Measurements from ENCODE around the gene ANP32A. TPM values are rescaled to one million over a fixed set of nuclear protein-coding genes. Genes with fewer than 3 reads are reported as not detected.

Gene ANP32A
- total RNA-seq, 1 experiment from 2014 or later, result 250 TPM

GRCh38 chr15:68833700-68834331 lies 13.1 kb upstream of the ANP32A start:
- Mint-ChIP-seq H3K36me3 (ENCODE audit: insufficient read depth, unreplicated experiment) (no peaks in the 10 kb centered on the region), H3K27ac (ENCODE audit: unreplicated experiment) (no peak overlapping the region), H3K4me1 (ENCODE audit: low read depth, unreplicated experiment) (no peaks in the 10 kb centered on the region), H3K9me3 (ENCODE audit: low read depth, unreplicated experiment) (peaks cover 6% of the 10 kb centered on the region), H3K27me3 (ENCODE audit: unreplicated experiment) (peaks cover 66% of the 10 kb centered on the region), H3K4me3 (ENCODE audit: low read depth, unreplicated experiment) (no peak overlapping the region)
- no TSS peak for BruUV-seq (replicated peaks)
- TF ChIP-seq, protein P1, sequence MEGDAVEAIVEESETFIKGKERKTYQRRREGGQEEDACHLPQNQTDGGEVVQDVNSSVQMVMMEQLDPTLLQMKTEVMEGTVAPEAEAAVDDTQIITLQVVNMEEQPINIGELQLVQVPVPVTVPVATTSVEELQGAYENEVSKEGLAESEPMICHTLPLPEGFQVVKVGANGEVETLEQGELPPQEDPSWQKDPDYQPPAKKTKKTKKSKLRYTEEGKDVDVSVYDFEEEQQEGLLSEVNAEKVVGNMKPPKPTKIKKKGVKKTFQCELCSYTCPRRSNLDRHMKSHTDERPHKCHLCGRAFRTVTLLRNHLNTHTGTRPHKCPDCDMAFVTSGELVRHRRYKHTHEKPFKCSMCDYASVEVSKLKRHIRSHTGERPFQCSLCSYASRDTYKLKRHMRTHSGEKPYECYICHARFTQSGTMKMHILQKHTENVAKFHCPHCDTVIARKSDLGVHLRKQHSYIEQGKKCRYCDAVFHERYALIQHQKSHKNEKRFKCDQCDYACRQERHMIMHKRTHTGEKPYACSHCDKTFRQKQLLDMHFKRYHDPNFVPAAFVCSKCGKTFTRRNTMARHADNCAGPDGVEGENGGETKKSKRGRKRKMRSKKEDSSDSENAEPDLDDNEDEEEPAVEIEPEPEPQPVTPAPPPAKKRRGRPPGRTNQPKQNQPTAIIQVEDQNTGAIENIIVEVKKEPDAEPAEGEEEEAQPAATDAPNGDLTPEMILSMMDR (IDR thresholded peaks at IDR 0.05; ENCODE audit: unreplicated experiment), result no peak
- CTCF ChIA-PET, result interaction anchor here (0.9 kb wide), 1 partner anchor 42 kb away, joined by 5 read pairs; no protein-coding TSS in a partner anchor
- intact Hi-C loops (cut with micrococcal nuclease; ENCODE audit: unreplicated experiment), result no loop called here
- DNase-seq, result no peak

DNA sequence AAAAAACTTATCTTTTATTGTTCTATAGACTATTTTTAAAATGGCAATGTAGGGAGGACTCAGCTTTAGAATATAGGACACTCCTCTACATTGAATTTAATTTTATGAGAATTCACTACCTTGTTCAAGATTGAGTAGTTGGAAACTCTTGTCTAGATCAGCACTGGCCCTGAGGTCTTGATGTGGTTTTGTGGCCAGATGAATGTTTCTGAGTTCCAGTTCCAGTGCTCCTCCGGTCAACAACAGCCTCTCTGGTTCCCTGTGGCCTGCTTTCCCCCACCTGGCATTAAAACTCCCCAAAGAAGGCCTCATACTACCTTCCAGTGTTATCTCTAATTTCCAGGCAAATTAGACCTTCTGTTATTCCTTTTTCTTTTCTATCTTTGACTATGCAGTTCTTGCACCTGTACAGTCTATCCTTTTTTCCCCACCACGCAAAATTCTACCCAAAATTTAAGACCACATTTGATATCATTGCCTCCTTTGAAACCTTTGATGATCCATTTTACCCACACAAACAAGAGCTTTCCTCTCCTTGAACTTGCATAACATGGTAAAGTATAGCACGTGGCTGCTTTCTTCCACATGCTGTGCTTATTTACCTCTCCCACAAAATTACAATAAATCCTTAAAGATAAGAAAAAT lies 9.6 kb upstream of the ANP32A start:
- Mint-ChIP-seq H3K36me3 (ENCODE audit: insufficient read depth, unreplicated experiment) (no peaks in the 10 kb centered on the region), H3K27me3 (ENCODE audit: unreplicated experiment) (peaks cover 54% of the 10 kb centered on the region), H3K9me3 (ENCODE audit: low read depth, unreplicated experiment) (no peaks in the 10 kb centered on the region), H3K4me1 (ENCODE audit: low read depth, unreplicated experiment) (no peaks in the 10 kb centered on the region), H3K27ac (ENCODE audit: unreplicated experiment) (no peak overlapping the region), H3K4me3 (ENCODE audit: low read depth, unreplicated experiment) (no peak overlapping the region)
- no TSS peak for BruUV-seq (replicated peaks)
- TF ChIP-seq, protein P1 (IDR thresholded peaks at IDR 0.05; ENCODE audit: unreplicated experiment), result no peak
- no peak for DNase-seq
- CTCF ChIA-PET, result no interaction called here
- intact Hi-C loops (cut with micrococcal nuclease; ENCODE audit: unreplicated experiment), result no loop called here

DNA sequence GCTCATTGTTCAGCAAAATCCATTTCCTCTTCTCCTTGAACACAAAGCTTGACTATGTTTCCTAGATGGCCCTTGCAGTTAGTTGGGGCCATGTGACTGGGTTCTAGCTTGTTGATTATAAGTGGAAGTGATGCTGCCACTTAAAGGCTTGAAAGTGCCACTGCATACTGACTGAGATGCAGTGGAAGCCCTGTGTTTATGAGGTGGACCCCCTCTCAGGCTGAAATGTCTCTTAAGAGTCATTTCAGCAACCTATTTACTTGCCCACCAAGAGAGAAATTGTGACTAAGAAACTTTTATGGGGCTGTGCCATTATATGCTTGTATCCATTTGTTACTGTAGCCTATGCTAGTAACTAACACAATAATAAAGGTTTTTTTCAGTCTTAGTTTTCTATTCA lies 8.4 kb upstream of the ANP32A start:
- H3K4me3 Mint-ChIP-seq (ENCODE audit: low read depth, unreplicated experiment), result no peak overlapping the region

DNA sequence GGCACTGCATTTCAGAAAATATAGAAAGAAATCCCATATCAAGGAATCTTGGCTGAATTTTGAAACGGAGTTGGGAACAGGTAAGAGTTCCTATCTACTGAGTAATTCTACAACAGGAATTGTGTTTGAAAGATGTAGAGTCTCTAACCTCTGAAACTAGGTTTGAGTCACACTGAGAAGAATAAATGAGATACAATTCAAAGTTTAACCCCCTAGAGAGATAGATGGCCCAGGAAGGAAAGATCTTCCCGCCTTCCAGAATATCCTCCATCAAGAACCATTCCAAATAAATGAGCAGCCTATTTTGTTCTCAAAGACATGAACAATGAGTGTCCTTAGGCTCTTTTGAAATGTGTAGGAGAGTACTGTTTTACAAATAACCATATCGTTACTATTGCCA lies 2.9 kb upstream of the ANP32A start:
- TF ChIP-seq, protein P1 (IDR thresholded peaks at IDR 0.05; ENCODE audit: unreplicated experiment), result no peak
- peaks cover 8% of the 10 kb centered on the region for H3K4me1 Mint-ChIP-seq (ENCODE audit: low read depth, unreplicated experiment)
- CTCF ChIA-PET, result no interaction called here
- H3K27me3 Mint-ChIP-seq (ENCODE audit: unreplicated experiment), result no peaks in the 10 kb centered on the region
- no peak for DNase-seq
- peaks cover 38% of the 10 kb centered on the region for H3K36me3 Mint-ChIP-seq (ENCODE audit: insufficient read depth, unreplicated experiment)
- BruUV-seq (replicated peaks), result no TSS peak
- no peak overlapping the region for H3K27ac Mint-ChIP-seq (ENCODE audit: unreplicated experiment)
- no peaks in the 10 kb centered on the region for H3K9me3 Mint-ChIP-seq (ENCODE audit: low read depth, unreplicated experiment)
- intact Hi-C loops (cut with micrococcal nuclease; ENCODE audit: unreplicated experiment), result no loop called here
- no peak overlapping the region for H3K4me3 Mint-ChIP-seq (ENCODE audit: low read depth, unreplicated experiment)

More for the DNA sequence above, 8.4 kb upstream of the ANP32A start:
- BruUV-seq (replicated peaks), result no TSS peak
- peak; percentile 15 for DNase-seq
- intact Hi-C loops (cut with micrococcal nuclease; ENCODE audit: unreplicated experiment), result loop anchor here (5.0 kb wide), 1 partner anchor 47 kb away; no protein-coding TSS in a partner anchor
- Mint-ChIP-seq H3K36me3 (ENCODE audit: insufficient read depth, unreplicated experiment) (no peaks in the 10 kb centered on the region), H3K4me1 (ENCODE audit: low read depth, unreplicated experiment) (no peaks in the 10 kb centered on the region), H3K27ac (ENCODE audit: unreplicated experiment) (no peak overlapping the region), H3K9me3 (ENCODE audit: low read depth, unreplicated experiment) (no peaks in the 10 kb centered on the region), H3K27me3 (ENCODE audit: unreplicated experiment) (peaks cover 42% of the 10 kb centered on the region)
- CTCF ChIA-PET, result interaction anchor here (0.7 to 1.2 kb wide), 6 partner anchors 10 to 96 kb away, joined by 3 to 8 read pairs (median 4); no protein-coding TSS in a partner anchor
- TF ChIP-seq, protein P1 (IDR thresholded peaks at IDR 0.05; ENCODE audit: unreplicated experiment), result no peak
